Measurements from ENCODE around the gene TRAPPC1.
A peak's percentile ranks its signal among the peaks of the same experiment; 100 is the strongest.

Gene TRAPPC1

DNA sequence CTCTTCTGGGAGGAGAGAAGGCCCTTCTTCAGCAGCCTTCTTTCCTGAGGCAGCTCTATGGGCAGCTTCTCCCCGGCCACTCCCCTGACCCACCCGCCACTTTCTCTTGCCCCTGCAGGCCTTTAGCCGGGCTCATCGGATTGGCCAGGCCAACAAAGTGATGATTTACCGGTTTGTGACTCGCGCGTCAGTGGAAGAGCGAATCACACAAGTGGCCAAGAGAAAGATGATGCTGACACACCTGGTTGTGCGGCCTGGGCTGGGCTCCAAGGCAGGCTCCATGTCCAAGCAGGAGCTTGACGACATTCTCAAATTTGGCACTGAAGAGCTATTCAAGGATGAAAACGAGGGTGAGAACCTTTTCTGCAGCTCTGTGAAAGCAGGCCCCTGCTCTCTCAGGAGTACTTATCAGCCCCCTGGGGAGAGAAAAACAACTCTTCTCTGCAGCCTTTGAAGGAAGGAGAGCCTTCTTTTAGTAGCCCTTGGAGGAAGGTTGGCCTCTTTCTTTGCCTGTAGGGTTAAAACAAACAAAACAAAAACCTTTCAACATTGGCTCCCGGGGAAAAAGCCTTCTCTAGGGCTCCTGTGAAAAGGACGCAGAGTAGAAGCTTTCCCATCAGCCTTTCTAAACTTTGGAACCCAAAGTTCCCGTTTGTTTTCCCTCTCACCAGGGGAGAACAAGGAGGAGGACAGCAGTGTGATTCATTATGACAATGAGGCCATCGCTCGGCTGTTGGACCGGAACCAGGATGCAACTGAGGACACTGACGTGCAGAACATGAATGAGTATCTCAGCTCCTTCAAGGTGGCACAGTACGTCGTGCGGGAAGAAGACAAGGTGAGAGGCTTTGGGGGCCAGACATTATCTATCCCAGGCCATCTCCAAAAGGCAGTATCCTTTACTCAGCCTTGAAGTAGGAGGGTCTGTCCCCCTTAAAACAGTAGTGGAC lies 28.3 kb downstream of the TRAPPC1 start:
- no peak for DNase-seq (ENCODE audit: low spot score)
- no peak for FAIRE-seq

DNA sequence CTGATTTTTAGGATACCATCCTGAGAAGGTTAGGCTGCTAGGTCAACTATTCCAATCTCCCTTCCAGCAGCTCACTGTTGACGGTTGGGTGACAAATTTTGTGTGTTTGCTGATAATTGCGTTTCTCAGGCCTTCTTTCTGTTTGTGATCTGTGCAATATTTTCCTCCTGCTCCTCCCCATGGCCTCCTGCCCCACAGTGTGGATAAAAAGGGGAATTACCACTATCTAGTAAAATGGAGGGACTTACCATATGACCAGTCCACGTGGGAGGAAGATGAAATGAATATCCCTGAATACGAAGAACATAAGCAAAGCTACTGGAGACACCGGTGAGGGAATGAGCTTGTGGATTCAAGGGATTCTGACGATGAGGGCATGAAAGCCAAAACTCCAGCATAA lies 34.0 kb downstream of the TRAPPC1 start:
- no peak for FAIRE-seq
- DNase-seq (ENCODE audit: low spot score): no peak

DNA sequence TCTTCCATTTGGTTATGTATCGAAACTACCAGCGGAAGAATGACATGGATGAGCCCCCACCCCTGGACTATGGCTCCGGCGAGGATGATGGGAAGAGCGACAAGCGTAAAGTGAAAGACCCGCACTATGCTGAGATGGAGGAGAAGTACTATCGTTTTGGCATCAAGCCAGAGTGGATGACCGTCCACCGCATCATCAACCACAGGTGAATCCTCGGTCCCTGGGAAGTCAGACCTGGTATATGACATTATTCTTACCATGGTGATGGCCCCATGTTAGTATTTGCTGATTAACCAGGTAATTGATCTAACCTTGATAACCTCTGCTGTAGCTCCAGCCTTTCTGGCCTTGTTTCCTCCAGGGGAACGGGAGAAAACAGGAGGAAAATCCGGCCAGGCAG lies 34.7 kb downstream of the TRAPPC1 start:
- FAIRE-seq (no peak), DNase-seq (ENCODE audit: low spot score) (no peak)

DNA sequence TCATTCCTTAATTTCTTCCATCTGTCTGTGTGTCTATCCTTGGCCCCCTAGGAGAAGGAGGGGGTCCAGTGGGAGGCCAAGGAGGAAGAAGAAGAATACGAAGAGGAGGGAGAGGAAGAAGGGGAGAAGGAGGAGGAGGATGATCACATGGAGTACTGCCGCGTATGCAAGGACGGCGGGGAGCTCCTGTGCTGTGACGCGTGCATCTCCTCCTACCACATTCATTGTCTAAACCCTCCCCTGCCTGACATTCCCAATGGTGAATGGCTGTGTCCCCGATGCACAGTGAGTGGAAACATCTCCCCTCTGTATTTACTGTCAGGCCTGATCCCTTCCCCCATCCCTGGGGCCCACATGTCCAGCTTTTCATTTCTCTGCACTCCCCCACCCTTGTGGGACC lies 36.9 kb downstream of the TRAPPC1 start:
- DNase-seq (ENCODE audit: low spot score) (no peak), FAIRE-seq (no peak)

GRCh38 chr17:7894226-7894625 lies 37.5 kb downstream of the TRAPPC1 start:
- DNase-seq (ENCODE audit: low spot score) (no peak), FAIRE-seq (no peak)

DNA sequence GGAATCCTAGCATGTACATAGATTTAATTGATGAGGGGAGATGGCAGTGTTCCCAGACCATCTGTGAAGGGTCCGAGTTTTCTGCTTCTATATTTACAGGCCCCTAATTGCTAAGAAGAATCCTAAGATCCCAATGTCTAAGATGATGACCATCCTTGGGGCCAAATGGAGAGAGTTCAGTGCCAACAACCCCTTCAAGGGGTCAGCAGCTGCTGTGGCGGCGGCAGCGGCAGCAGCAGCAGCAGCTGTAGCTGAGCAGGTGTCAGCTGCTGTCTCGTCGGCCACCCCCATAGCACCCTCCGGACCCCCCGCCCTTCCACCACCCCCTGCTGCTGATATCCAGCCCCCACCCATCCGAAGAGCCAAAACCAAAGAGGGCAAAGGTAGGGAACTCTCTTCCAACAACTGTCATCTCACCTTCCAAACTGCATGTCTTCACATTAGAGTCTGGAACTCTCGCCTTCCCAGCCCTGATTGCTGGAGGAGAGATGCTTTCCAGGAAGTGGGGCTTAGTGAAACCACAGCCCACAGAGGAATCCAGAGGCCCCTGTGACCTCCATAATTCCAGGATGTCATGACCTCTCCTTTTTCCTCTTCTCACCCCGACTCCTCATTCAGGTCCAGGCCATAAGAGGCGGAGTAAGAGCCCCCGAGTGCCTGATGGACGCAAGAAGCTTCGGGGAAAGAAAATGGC lies 38.4 kb downstream of the TRAPPC1 start:
- no peak for DNase-seq (ENCODE audit: low spot score)
- no peak for FAIRE-seq

DNA sequence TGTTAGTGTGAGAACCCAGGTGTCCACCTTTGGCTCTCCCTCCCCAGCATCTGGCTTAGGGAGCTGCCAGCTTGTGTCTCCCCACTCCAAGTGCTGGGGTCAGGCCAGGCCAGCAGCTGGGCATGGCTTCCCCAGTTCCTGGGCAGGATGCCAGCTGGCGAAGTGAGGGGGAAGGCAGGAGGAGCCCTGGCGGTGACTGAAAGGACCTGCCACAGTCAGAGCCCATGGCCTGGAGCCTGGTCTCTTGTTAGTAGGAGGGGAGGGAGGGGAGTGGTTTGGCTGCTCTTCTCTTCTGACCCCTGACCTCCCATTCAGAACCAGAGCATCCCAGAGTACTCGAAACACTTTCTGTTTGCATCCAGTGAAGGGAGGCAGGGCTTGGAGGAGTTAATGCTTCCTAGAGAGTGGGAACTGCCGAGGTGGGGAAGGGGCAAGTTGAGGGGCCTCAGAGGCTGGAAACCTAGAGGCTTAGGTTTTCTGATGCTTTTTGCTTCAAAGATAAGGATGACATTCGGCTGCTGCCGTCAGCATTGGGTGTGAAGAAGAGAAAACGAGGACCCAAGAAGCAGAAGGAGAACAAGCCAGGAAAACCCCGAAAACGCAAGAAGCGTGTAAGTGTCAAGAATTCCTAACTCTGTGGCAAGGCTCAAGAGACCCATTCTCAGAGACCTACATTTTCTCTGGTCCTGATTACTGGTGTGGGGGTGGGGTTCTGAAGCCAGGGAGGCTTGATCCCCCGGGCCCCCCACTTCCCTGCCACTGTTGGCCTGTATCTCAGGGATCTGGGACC lies 42.4 kb downstream of the TRAPPC1 start:
- FAIRE-seq: no peak
- DNase-seq (ENCODE audit: low spot score): peak; percentile 82

GRCh38 chr17:7888184-7888920 lies 43.4 kb downstream of the TRAPPC1 start, which contains the start of gene CHD3:
CHD3 (plus strand) TSS chr17:7888789; CDS start chr17:7889001, 212 bp downstream.
- no peak for FAIRE-seq
- no peak for DNase-seq (ENCODE audit: low spot score)

DNA sequence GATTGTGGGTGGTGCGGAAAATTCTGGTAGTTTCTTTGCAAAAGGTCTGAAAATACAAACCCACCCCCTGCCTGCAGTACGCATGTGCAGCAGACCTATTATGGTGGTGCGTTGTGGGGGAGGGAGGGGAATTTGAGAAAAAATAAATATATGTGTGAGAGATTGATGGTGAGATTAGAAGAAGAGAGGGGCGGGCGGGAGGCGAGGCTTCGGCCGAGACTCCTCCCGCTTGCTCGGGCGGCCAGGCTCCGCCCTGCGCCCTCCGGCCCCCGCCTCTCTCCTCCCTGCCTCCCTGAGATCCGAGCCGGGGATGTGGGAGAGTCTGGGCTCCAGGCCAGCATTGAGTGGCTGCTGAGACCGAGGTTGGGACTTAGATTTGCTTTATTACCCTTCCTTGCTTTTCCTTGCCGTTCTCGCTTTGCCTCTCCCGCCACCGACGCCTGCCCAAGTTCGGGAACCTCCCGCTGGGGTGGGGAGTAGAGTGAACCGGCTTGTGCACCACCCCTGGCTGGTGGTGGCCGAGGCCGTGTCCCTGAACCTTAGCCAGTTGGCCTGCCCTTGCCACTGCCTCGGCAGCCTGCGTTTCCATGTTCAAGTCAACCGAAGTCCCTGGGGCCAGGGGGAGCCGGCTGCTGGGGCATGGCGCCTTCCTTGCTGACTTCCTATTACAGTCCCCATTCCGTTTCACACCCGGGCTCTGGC lies 44.1 kb downstream of the TRAPPC1 start:
- FAIRE-seq (no peak), DNase-seq (ENCODE audit: low spot score) (peak; percentile 88)

- DNase-seq (ENCODE audit: low spot score) (no peak), FAIRE-seq (no peak)
These were observed 44.7 kb downstream of the TRAPPC1 start for GRCh38 chr17:7887038-7887481.

- DNase-seq (ENCODE audit: low spot score) (peak; percentile 27), FAIRE-seq (no peak)
These were observed 45.3 kb downstream of the TRAPPC1 start for GRCh38 chr17:7886227-7887037.

- FAIRE-seq: no peak
- peak; percentile 42 for DNase-seq (ENCODE audit: low spot score)
These were observed 46.1 kb downstream of the TRAPPC1 start for GRCh38 chr17:7885367-7886226.

DNA sequence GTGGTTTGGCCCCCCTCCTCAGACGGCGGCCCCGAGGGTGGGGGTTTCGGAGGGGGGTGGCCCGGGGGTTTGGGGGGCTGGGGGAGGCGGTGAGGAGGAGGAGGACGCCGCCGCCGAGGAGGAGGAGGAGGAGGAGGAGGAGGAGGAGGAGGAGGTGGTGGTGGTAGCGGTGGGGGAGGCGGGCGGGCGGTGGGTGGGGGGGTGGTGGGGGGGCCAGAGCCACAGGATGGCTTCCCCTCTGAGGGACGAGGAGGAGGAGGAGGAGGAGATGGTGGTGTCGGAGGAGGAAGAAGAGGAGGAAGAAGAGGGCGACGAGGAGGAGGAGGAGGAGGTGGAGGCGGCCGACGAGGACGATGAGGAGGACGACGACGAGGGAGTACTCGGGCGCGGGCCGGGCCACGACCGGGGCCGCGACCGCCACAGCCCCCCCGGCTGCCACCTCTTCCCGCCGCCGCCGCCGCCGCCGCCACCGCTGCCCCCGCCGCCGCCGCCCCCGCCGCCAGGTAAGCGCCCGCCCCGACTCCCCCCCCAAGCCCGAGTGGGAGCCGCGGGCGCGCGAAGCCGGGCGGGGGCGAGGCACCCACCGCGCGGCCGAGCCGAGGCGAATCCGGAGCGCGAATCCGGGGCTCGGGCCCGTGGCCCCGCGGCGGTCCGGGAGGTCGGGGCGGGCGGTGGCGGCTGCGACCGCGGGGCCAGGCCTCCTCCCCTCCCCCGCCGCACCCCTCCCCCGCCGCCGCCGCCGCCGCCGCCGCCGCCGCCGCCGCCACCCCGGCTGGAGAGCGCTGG lies 47.0 kb downstream of the TRAPPC1 start:
- FAIRE-seq (no peak), DNase-seq (ENCODE audit: low spot score) (peak; percentile 31)

GRCh38 chr17:7883781-7884386 lies 47.9 kb downstream of the TRAPPC1 start:
- DNase-seq (ENCODE audit: low spot score): peak; percentile 11
- FAIRE-seq: no peak

DNA sequence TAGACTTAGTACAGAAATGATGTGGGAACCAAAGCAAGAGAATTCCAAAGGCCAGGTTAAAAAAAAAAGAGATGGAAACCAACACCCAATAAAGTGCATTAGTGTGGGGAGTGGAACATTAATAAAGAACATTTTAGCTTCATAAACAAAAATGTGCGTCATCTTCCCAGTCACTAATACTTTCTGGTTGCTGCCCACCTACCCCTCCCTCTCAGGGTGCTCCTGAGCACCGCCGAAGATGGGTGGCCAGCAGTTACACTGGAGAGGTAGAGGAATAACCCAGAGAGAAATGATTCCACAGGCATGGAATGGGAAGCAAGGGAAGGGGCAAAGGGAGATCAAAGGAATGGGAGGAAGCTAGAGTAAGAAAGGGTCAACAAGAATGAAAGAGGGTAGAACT lies 49.1 kb downstream of the TRAPPC1 start:
- no peak for FAIRE-seq
- no peak for DNase-seq (ENCODE audit: low spot score)

DNA sequence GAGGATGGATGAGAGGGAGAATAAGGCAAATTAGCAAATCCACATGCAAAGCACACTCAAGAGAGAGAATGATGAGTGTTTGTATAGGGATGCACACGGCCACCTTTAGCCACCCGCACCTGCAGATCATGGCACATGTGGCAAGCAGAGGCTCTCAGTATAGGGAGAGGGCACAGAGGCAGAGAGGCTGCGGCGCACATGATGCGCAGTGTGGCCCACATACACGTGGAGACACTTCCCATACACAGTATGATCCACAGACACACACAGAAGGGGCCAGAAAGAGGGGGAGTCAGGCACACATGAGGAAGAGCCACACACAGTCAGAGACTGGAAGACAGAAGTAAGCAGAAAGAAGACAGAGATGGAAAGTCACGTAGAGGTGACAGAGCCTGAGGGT lies 49.7 kb downstream of the TRAPPC1 start:
- FAIRE-seq (no peak), DNase-seq (ENCODE audit: low spot score) (no peak)

All from urothelium cell line (cell line).